Caco-2 (cell line): ENCODE data around the gene MRPL17. TPM values are rescaled to one million over a fixed set of nuclear protein-coding genes. Genes with fewer than 3 reads are reported as not detected.
A peak's percentile ranks its signal among the peaks of the same experiment; 100 is the strongest.

Source experiments
- BruUV-seq: library from RNA; stranded (reverse); fragments of 400-500 nt; replicated peaks from 2 replicates; lab custom pipeline; 2021; lab: Mats Ljungman, UMichigan
- CTCF ChIA-PET: fragments of 300-600 bp; sonication (Branson Sonifier 250); formaldehyde crosslinking; loops from one replicate; lab custom pipeline; 2022; ENCODE audit warnings: antibody characterized with exemption; lab: Charles Lee
- POLR2A ChIA-PET: fragments of 300-600 bp; sonication (Branson Sonifier 250); formaldehyde crosslinking; loops from one replicate; lab custom pipeline; 2022; ENCODE audit warnings: antibody characterized with exemption; lab: Charles Lee
- DNase-seq, 2 experiments: peaks; one replicate each; pipeline versions ENCODE4 v3.0.0 to v3.0.0-alpha.2; 2020 to 2022
- H3K27me3 ChIP-seq: replicated peaks from 2 replicates; pipeline ENCODE4 v1.6.0; 2011; ENCODE audit warnings: low read length; ENCODE audit not compliant: control insufficient read depth, insufficient read depth
- H3K36me3 ChIP-seq: 2 replicates; pipeline ENCODE4 v1.5.1; 2011; ENCODE audit warnings: low read length; ENCODE audit not compliant: control insufficient read depth, insufficient read depth
- H3K4me1 ChIP-seq: fragments of 250-450 bp; sonication (Bioruptor Pico); 2 replicates; pipeline ENCODE4 v1.5.1; 2020; ENCODE audit warnings: mild to moderate bottlenecking
- H3K4me3 ChIP-seq: 2 replicates; pipeline ENCODE4 v1.5.1; 2011; ENCODE audit warnings: low read depth, mild to moderate bottlenecking, control low read depth, low read length
- H3K9me3 ChIP-seq: fragments of 250-450 bp; sonication (Bioruptor Pico); 2 replicates; pipeline ENCODE4 v1.5.1; 2020; ENCODE audit warnings: mild to moderate bottlenecking, moderate library complexity
- H3K27ac Mint-ChIP-seq: one replicate; pipeline ENCODE4 v1.8.0; 2022; ENCODE audit warnings: mixed read lengths; ENCODE audit not compliant: unreplicated experiment
- H3K27me3 Mint-ChIP-seq: one replicate; pipeline ENCODE4 v1.8.0; 2022; ENCODE audit warnings: mixed read lengths; ENCODE audit not compliant: insufficient read depth, unreplicated experiment
- H3K36me3 Mint-ChIP-seq: one replicate; pipeline ENCODE4 v1.8.0; 2022; ENCODE audit warnings: mild to moderate bottlenecking, mixed read lengths; ENCODE audit not compliant: insufficient read depth, unreplicated experiment
- H3K4me1 Mint-ChIP-seq: one replicate; pipeline ENCODE4 v1.8.0; 2022; ENCODE audit warnings: low read depth, mixed read lengths; ENCODE audit not compliant: unreplicated experiment
- H3K4me3 Mint-ChIP-seq: one replicate; pipeline ENCODE4 v1.8.0; 2022; ENCODE audit warnings: mild to moderate bottlenecking, moderate library complexity, mixed read lengths; ENCODE audit not compliant: unreplicated experiment
- H3K9me3 Mint-ChIP-seq: one replicate; pipeline ENCODE4 v1.8.0; 2022; ENCODE audit warnings: mixed read lengths; ENCODE audit not compliant: unreplicated experiment
- CTCF ChIP-seq, 2 experiments: fragments of 200-600 bp in 1 of 2; IDR thresholded peaks; 1 replicate in 1 of 2; 2 replicates in 1 of 2; pipeline versions ENCODE4 v1.5.1 to v1.8.0; 2011 to 2022; ENCODE audit warnings: antibody characterized with exemption in 1 of 2, control low read depth in 1 of 2, inconsistent platforms in 1 of 2, low read depth in 1 of 2, low read length in 1 of 2, mild to moderate bottlenecking in 1 of 2, moderate library complexity in 1 of 2; ENCODE audit not compliant: insufficient read depth in 1 of 2, severe bottlenecking in 1 of 2, unreplicated experiment in 1 of 2
- intact Hi-C: fragments of 100-400 bp; cut with micrococcal nuclease; formaldehyde crosslinking; loops from one replicate; pipeline ENCODE4 v1.10.0; 2022; ENCODE audit not compliant: unreplicated experiment
- total RNA-seq: library from RNA; stranded (reverse); gene quantifications from 2 replicates; pipeline ENCODE4 v1.2.3, GENCODE V29; 2022

Gene MRPL17
- total RNA-seq, 1 experiment from 2014 or later: 60.8 TPM

- no peaks in the 10 kb centered on the region; the same call in 1 of the 2 replicates for H3K27me3 ChIP-seq
- no peak overlapping the region for H3K4me3 ChIP-seq
- no peaks in the 10 kb centered on the region for H3K9me3 ChIP-seq
- TF ChIP-seq CTCF (IDR thresholded peaks at IDR 0.05; ENCODE audit: insufficient read depth in 1 of 2, low read depth in 1 of 2, low read length in 1 of 2, severe bottlenecking in 1 of 2, unreplicated experiment in 1 of 2): no peak
- BruUV-seq: no TSS peak
- Mint-ChIP-seq H3K27me3 (no peaks in the 10 kb centered on the region), H3K27ac (no peak overlapping the region), H3K36me3 (no peaks in the 10 kb centered on the region), H3K4me3 (no peak overlapping the region), H3K4me1 (no peaks in the 10 kb centered on the region), H3K9me3 (no peaks in the 10 kb centered on the region)
- no peaks in the 10 kb centered on the region for H3K36me3 ChIP-seq
- peaks cover 16% of the 10 kb centered on the region for H3K4me1 ChIP-seq
- DNase-seq: peak; percentile 22 to 67
- intact Hi-C loops: loop anchor here (1.0 kb wide), 1 partner anchor 23 kb away; the partner anchor contains the start of gene TAF10
- ChIA-PET CTCF (interaction anchor here (0.8 kb wide), 1 partner anchor 32 kb away, joined by 3 read pairs; no protein-coding TSS in a partner anchor), POLR2A (interaction anchor here (0.6 to 1.0 kb wide), 3 partner anchors 24 to 48 kb away, joined by 3 to 7 read pairs (median 4); partner anchors contain the start of genes MRPL17 and TAF10)
Observed at GRCh38 chr11:6635082-6635932, 47.8 kb downstream of the MRPL17 start.

GRCh38 chr11:6634534-6634933 is 48.6 kb downstream of the MRPL17 start:
- intact Hi-C loops: no loop called here
- Histone ChIP-seq H3K27me3 (no peaks in the 10 kb centered on the region; the same call in 1 of the 2 replicates), H3K4me1 (peaks cover 20% of the 10 kb centered on the region), H3K4me3 (no peak overlapping the region), H3K36me3 (no peaks in the 10 kb centered on the region), H3K9me3 (no peaks in the 10 kb centered on the region)
- Mint-ChIP-seq H3K36me3 (no peaks in the 10 kb centered on the region), H3K27me3 (no peaks in the 10 kb centered on the region), H3K4me1 (no peaks in the 10 kb centered on the region), H3K27ac (no peak overlapping the region), H3K4me3 (no peak overlapping the region), H3K9me3 (no peaks in the 10 kb centered on the region)
- ChIA-PET POLR2A (no interaction called here), CTCF (no interaction called here)
- TF ChIP-seq CTCF (IDR thresholded peaks at IDR 0.05; ENCODE audit: insufficient read depth in 1 of 2, low read depth in 1 of 2, low read length in 1 of 2, severe bottlenecking in 1 of 2, unreplicated experiment in 1 of 2): no peak
- DNase-seq: no peak
- no TSS peak for BruUV-seq

GRCh38 chr11:6633422-6634408 is 49.4 kb downstream of the MRPL17 start:
- intact Hi-C loops: no loop called here
- TF ChIP-seq CTCF (IDR thresholded peaks at IDR 0.05; ENCODE audit: insufficient read depth in 1 of 2, low read depth in 1 of 2, low read length in 1 of 2, severe bottlenecking in 1 of 2, unreplicated experiment in 1 of 2): no peak
- H3K36me3 ChIP-seq: no peaks in the 10 kb centered on the region
- H3K4me1 Mint-ChIP-seq: no peaks in the 10 kb centered on the region
- no peaks in the 10 kb centered on the region for H3K9me3 ChIP-seq
- ChIA-PET POLR2A (no interaction called here), CTCF (no interaction called here)
- H3K4me3 ChIP-seq: no peak overlapping the region
- H3K4me3 Mint-ChIP-seq: no peak overlapping the region
- no TSS peak for BruUV-seq
- no peak for DNase-seq
- no peaks in the 10 kb centered on the region; the same call in 1 of the 2 replicates for H3K27me3 ChIP-seq
- H3K27ac Mint-ChIP-seq: no peak overlapping the region
- no peaks in the 10 kb centered on the region for H3K36me3 Mint-ChIP-seq
- peaks cover 20% of the 10 kb centered on the region for H3K4me1 ChIP-seq
- H3K9me3 Mint-ChIP-seq: no peaks in the 10 kb centered on the region
- no peaks in the 10 kb centered on the region for H3K27me3 Mint-ChIP-seq
